ENCODE results near the gene OR1F1.

OR1F1 gene

DNA sequence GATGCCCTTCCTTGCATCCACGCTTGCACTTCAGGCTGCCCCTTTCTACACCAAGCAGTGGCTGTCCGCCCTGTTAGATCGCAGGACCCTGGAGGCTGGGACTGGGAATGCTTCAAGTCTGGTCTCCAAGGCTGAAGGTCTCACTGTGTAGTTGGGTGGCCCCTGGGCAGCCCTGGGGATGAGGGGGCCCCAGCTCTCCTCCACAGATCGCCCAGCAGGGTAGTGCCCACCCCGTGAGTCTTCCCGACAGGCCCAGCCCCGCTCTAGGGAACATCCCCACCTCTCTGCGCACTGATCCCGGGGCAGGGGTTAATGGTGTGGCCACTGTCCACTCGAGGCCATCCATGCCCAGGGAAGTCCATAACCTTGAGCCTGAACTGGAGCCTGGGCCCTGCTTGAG lies 42.9 kb upstream of the OR1F1 start:
- TF ChIP-seq EP300 (IDR thresholded peaks at IDR 0.05; ENCODE audit: borderline replicate concordance) (no peak), ZBTB7A (IDR thresholded peaks at IDR 0.05; ENCODE audit: low read depth) (no peak), TCF12 (IDR thresholded peaks at IDR 0.05; ENCODE audit: low read depth) (no peak), TEAD4 (IDR thresholded peaks at IDR 0.05) (no peak), TAF1 (IDR thresholded peaks at IDR 0.05; ENCODE audit: low read depth) (no peak)
- TF ChIP-seq, protein P1, sequence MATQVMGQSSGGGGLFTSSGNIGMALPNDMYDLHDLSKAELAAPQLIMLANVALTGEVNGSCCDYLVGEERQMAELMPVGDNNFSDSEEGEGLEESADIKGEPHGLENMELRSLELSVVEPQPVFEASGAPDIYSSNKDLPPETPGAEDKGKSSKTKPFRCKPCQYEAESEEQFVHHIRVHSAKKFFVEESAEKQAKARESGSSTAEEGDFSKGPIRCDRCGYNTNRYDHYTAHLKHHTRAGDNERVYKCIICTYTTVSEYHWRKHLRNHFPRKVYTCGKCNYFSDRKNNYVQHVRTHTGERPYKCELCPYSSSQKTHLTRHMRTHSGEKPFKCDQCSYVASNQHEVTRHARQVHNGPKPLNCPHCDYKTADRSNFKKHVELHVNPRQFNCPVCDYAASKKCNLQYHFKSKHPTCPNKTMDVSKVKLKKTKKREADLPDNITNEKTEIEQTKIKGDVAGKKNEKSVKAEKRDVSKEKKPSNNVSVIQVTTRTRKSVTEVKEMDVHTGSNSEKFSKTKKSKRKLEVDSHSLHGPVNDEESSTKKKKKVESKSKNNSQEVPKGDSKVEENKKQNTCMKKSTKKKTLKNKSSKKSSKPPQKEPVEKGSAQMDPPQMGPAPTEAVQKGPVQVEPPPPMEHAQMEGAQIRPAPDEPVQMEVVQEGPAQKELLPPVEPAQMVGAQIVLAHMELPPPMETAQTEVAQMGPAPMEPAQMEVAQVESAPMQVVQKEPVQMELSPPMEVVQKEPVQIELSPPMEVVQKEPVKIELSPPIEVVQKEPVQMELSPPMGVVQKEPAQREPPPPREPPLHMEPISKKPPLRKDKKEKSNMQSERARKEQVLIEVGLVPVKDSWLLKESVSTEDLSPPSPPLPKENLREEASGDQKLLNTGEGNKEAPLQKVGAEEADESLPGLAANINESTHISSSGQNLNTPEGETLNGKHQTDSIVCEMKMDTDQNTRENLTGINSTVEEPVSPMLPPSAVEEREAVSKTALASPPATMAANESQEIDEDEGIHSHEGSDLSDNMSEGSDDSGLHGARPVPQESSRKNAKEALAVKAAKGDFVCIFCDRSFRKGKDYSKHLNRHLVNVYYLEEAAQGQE (IDR thresholded peaks at IDR 0.05; ENCODE audit: low read depth): no peak

- TF ChIP-seq RAD21 (IDR thresholded peaks at IDR 0.05; ENCODE audit: low read depth) (no peak), EP300 (IDR thresholded peaks at IDR 0.05; ENCODE audit: borderline replicate concordance) (no peak), FOXM1 (IDR thresholded peaks at IDR 0.05; ENCODE audit: borderline replicate concordance, low read depth) (no peak), TEAD4 (IDR thresholded peaks at IDR 0.05) (no peak), EGR1 (IDR thresholded peaks at IDR 0.05) (no peak), NFIC (IDR thresholded peaks at IDR 0.05) (no peak), CREB1 (IDR thresholded peaks at IDR 0.05; ENCODE audit: low read depth) (no peak), ZBTB7A (IDR thresholded peaks at IDR 0.05; ENCODE audit: low read depth) (no peak), TAF1 (IDR thresholded peaks at IDR 0.05; ENCODE audit: low read depth) (no peak), TCF12 (IDR thresholded peaks at IDR 0.05; ENCODE audit: low read depth) (no peak), CEBPB (IDR thresholded peaks at IDR 0.05) (no peak), YY1 (IDR thresholded peaks at IDR 0.05; ENCODE audit: low read depth) (no peak)
- TF ChIP-seq, protein P2, sequence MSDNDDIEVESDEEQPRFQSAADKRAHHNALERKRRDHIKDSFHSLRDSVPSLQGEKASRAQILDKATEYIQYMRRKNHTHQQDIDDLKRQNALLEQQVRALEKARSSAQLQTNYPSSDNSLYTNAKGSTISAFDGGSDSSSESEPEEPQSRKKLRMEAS (IDR thresholded peaks at IDR 0.05): no peak
- TF ChIP-seq, protein P3, sequence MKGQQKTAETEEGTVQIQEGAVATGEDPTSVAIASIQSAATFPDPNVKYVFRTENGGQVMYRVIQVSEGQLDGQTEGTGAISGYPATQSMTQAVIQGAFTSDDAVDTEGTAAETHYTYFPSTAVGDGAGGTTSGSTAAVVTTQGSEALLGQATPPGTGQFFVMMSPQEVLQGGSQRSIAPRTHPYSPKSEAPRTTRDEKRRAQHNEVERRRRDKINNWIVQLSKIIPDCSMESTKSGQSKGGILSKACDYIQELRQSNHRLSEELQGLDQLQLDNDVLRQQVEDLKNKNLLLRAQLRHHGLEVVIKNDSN (IDR thresholded peaks at IDR 0.05): no peak
- TF ChIP-seq, protein P1 (IDR thresholded peaks at IDR 0.05; ENCODE audit: low read depth): no peak
Measured at GRCh38 chr16:3145660-3146059, 42.3 kb upstream of the OR1F1 start.

DNA sequence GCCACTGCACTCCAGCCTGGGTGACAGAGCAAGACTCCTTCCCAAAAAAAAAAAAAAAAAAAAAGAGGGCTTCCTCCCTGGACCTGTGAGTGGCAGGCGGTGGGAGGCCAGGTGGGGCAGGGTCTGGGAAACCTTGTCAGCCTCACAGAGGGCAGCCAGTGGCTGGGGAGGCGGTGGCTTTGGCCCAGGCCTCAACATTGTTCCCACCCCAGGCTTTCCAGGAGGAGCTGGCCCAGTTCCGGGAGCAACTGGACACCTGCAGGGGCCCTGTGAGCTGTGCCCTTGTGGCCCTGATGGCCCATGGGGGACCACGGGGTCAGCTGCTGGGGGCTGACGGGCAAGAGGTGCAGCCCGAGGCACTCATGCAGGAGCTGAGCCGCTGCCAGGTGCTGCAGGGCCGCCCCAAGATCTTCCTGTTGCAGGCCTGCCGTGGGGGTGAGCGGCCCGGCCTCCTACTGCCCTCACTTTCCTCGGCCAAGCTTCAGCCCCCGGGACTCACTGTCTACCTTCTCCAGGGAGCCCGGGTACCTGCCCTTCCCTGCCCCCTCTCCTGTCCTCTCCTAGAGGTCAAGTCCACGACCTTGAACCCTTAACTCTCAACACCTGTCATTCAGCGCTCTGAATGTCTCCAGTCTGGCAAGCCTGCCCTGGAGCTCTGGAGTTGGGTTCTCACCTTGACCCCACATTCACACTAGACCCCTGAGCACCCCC lies 40.8 kb upstream of the OR1F1 start:
- TF ChIP-seq, protein P1 (IDR thresholded peaks at IDR 0.05; ENCODE audit: low read depth): no peak
- TF ChIP-seq EGR1 (IDR thresholded peaks at IDR 0.05) (no peak), CEBPB (IDR thresholded peaks at IDR 0.05) (no peak), RAD21 (IDR thresholded peaks at IDR 0.05; ENCODE audit: low read depth) (no peak), FOXM1 (IDR thresholded peaks at IDR 0.05; ENCODE audit: borderline replicate concordance, low read depth) (no peak), EP300 (IDR thresholded peaks at IDR 0.05; ENCODE audit: borderline replicate concordance) (no peak), ZBTB7A (IDR thresholded peaks at IDR 0.05; ENCODE audit: low read depth) (no peak), CREB1 (IDR thresholded peaks at IDR 0.05; ENCODE audit: low read depth) (no peak), TEAD4 (IDR thresholded peaks at IDR 0.05) (no peak)
- TF ChIP-seq, protein P3 (IDR thresholded peaks at IDR 0.05): no peak

GRCh38 chr16:3147757-3148104 lies 40.3 kb upstream of the OR1F1 start:
- TF ChIP-seq, protein P2 (IDR thresholded peaks at IDR 0.05): no peak
- TF ChIP-seq, protein P3 (IDR thresholded peaks at IDR 0.05): no peak
- TF ChIP-seq CREB1 (IDR thresholded peaks at IDR 0.05; ENCODE audit: low read depth) (no peak), EP300 (IDR thresholded peaks at IDR 0.05; ENCODE audit: borderline replicate concordance) (no peak), TEAD4 (IDR thresholded peaks at IDR 0.05) (no peak)
